ENCODE measurements around the gene DMRTA2.
"Not testable (repeated sequence)": the region's sequence is repeated elsewhere in the genome, so short reads cannot be mapped to it uniquely, and the experiment has no call there.

GRCh38 chr1:50381551-50381950 is 41.7 kb downstream of the DMRTA2 start:
- not testable (repeated sequence) for TF ChIP-seq CHD1 (IDR thresholded peaks at IDR 0.05; ENCODE audit: low read depth, low read length); CTCF (conservative IDR thresholded peaks at IDR 0.05; ENCODE audit: low read depth, low read length)

Data from IMR-90 (cell line).